Right lobe of liver (tissue), 6 donors: ENCODE results near the gene AVL9. TPM values are rescaled to one million over a fixed set of nuclear protein-coding genes. Genes with fewer than 3 reads are reported as not detected.

Source experiments
- ATAC-seq, 4 donors: fragments of 200-7000 bp; cut with Tn5 transposase; one replicate each; pipeline ENCODE4 v1.9.1; 2020; ENCODE audit warnings: mild to moderate bottlenecking in 4 of 4, moderate library complexity in 4 of 4
- DNase-seq, 3 donors: peaks; one replicate each; pipeline ENCODE4 v3.0.0-alpha.2; 2020
- H3K27ac ChIP-seq, 3 donors: fragments of 200-600 bp; one replicate each; pipeline ENCODE4 v1.8.0; 2022
- H3K27me3 ChIP-seq, 2 donors: fragments of 200-600 bp; one replicate each; pipeline ENCODE4 v1.8.0; 2022
- H3K36me3 ChIP-seq, 4 donors: fragments of 200-600 bp; sonication (generic) in 1 of 4; one replicate each; pipeline versions ENCODE4 v1.5.1 to v1.8.0; 2017 to 2022; ENCODE audit warnings: control low read depth in 1 of 4
- H3K4me1 ChIP-seq, 4 donors: fragments of 200-600 bp; sonication (generic) in 1 of 4; one replicate each; pipeline versions ENCODE4 v1.5.1 to v1.8.0; 2017 to 2022; ENCODE audit warnings: control low read depth in 1 of 4
- H3K4me3 ChIP-seq, 3 donors: fragments of 200-600 bp; one replicate each; pipeline ENCODE4 v1.8.0; 2022
- H3K9me3 ChIP-seq, 4 donors: fragments of 200-600 bp; sonication (generic) in 1 of 4; one replicate each; pipeline versions ENCODE4 v1.5.1 to v1.8.0; 2017 to 2022; ENCODE audit warnings: control low read depth in 1 of 4
- POLR2A ChIP-seq: fragments of 450-650 bp; IDR thresholded peaks from one replicate; pipeline ENCODE4 v1.6.1; 2017; ENCODE audit warnings: antibody characterized with exemption, mild to moderate bottlenecking
- WGBS: methylation state at CpG from one replicate; pipeline ENCODE4 v1.1.6; 2018; ENCODE audit warnings: low coverage, low lambda C conversion rate; ENCODE audit not compliant: insufficient coverage; ENCODE audit errors: missing lambda C conversion rate; 5-methylcytosine and 5-hydroxymethylcytosine counted together
- intact Hi-C, 2 donors: fragments of 100-400 bp; cut with DNase I; formaldehyde crosslinking; loops; one replicate each; pipeline versions ENCODE4 v1.11.2 to v1.14.1; 2022
- total RNA-seq, 6 experiments: library from RNA; depleted of rRNA in 2 of 6; stranded (reverse); fragments of >200 nt in 2 of 6; fragmentation: NEBNext Ultra II Directional in 3 of 6; extraction: Animal tissue kit (Norgen Biotek cat#: 25700) in 3 of 6; gene quantifications; one replicate each; pipeline versions ENCODE4 v1.1.0 to v1.2.4, GENCODE V29; 2016 to 2023
- TF ChIP-seq, protein P1 (sequence below), 4 donors: fragments of 200-600 bp in 3 of 4; fragments of 450-650 bp in 1 of 4; IDR thresholded peaks; one replicate each; pipeline versions ENCODE4 v1.5.1 to v1.8.0; 2016 to 2022; ENCODE audit warnings: antibody characterized with exemption in 4 of 4, mild to moderate bottlenecking in 2 of 4
- donor health status: DM: no; HTN: yes; CAD: no.
- donor health status: DM: no; HTN: no; CAD: no.
- donor health status: DM: no; HTN: no; CAD: no.
- donor health status: DM: no; HTN: yes; CAD: no.
- donor health status: DM: no; HTN: yes; CAD: no.

Gene AVL9
- total RNA-seq, 6 experiments from 2014 or later, result 12.5 to 22.9 (median 15.3) TPM

DNA sequence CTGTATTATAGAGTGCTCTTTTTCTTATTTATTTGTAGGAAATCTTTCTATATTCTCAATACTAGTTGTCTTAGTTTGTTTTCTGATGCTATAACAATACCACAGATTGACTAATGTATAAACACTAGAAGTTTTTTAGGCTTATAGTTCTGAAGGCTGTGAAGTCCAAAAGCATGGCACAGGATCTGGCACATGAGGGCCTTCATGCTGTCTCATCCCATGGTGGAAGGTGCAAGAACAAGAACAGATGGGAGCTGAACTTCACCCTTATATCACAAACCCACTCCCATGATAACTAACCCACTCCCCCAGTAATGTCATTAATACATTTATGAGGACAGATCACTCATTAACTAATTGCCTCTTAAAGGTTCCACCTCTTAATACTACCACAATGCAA is 109.7 kb downstream of the AVL9 start:
- DNase-seq (no peak), ATAC-seq (no peak)
- Histone ChIP-seq H3K36me3 (no peaks in the 10 kb centered on the region), H3K27me3 (no peaks in the 10 kb centered on the region), H3K27ac (no peak overlapping the region), H3K9me3 (no peaks in the 10 kb centered on the region), H3K4me3 (no peak overlapping the region), H3K4me1 (no peaks in the 10 kb centered on the region)
- intact Hi-C loops, result no loop called here
- TF ChIP-seq, protein P1, sequence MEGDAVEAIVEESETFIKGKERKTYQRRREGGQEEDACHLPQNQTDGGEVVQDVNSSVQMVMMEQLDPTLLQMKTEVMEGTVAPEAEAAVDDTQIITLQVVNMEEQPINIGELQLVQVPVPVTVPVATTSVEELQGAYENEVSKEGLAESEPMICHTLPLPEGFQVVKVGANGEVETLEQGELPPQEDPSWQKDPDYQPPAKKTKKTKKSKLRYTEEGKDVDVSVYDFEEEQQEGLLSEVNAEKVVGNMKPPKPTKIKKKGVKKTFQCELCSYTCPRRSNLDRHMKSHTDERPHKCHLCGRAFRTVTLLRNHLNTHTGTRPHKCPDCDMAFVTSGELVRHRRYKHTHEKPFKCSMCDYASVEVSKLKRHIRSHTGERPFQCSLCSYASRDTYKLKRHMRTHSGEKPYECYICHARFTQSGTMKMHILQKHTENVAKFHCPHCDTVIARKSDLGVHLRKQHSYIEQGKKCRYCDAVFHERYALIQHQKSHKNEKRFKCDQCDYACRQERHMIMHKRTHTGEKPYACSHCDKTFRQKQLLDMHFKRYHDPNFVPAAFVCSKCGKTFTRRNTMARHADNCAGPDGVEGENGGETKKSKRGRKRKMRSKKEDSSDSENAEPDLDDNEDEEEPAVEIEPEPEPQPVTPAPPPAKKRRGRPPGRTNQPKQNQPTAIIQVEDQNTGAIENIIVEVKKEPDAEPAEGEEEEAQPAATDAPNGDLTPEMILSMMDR (IDR thresholded peaks at IDR 0.05), result no peak
- TF ChIP-seq POLR2A, result no peak

- Histone ChIP-seq H3K36me3 (no peaks in the 10 kb centered on the region), H3K4me1 (no peaks in the 10 kb centered on the region), H3K4me3 (no peak overlapping the region), H3K27ac (no peak overlapping the region), H3K27me3 (no peaks in the 10 kb centered on the region), H3K9me3 (no peaks in the 10 kb centered on the region)
- ATAC-seq (no peak), DNase-seq (no peak)
- WGBS, result 82% methylated on average over 3 of the region's 4 CpGs
- TF ChIP-seq, protein P1 (IDR thresholded peaks at IDR 0.05), result no peak
- TF ChIP-seq POLR2A, result no peak
- intact Hi-C loops, result no loop called here
Measured at GRCh38 chr7:32609463-32609862, 114.2 kb downstream of the AVL9 start.

DNA sequence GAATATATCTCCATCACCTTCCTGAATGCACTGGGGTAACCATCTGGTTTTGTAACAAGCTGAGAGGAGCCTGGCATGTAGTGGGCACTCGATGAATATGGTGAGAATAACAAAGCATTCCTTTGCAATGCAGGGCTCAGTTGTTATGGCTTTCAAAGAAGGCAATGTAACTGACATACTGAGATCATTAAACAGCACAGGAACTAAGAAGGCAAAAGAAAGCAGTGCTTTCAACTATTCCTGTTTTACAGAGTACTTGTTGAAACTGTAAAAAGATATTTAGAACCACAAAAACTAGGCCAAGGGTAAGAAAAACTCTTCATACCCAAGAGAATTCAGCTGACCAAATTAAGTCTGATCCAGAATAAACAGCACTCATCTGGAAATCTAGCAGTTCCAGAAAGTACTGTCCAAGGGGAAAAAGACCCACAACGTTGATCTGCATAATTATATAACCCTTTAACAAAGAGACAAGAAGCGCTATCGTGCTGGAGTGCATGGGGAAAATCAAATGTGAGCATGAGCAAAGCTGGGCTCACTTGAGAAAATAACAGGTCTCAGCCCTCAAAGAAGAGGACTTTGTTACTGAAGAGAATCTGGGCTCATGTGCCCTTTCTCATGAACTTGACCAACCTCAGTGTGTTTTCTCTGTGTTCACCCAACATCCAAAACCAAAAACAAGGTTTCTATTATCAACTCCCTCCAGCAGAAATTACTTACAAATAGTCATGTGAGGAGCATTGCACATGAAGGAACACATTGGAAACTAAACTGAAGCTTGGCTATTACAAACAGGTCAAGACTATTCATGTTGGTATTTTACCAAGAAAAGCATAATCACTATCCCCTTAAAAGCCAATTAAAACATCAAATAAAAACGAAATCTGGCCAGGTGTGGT is 116.2 kb downstream of the AVL9 start:
- no peak for DNase-seq
- H3K4me1 ChIP-seq, result no peaks in the 10 kb centered on the region
- H3K27ac ChIP-seq, result no peak overlapping the region
- H3K36me3 ChIP-seq, result no peaks in the 10 kb centered on the region
- no peak for TF ChIP-seq POLR2A
- TF ChIP-seq, protein P1 (IDR thresholded peaks at IDR 0.05), result no peak
- intact Hi-C loops, result no loop called here
- no peak for ATAC-seq
- no peaks in the 10 kb centered on the region for H3K9me3 ChIP-seq
- 71% methylated on average over 5 of the region's 5 CpGs for WGBS
- H3K4me3 ChIP-seq, result no peak overlapping the region
- H3K27me3 ChIP-seq, result no peaks in the 10 kb centered on the region

DNA sequence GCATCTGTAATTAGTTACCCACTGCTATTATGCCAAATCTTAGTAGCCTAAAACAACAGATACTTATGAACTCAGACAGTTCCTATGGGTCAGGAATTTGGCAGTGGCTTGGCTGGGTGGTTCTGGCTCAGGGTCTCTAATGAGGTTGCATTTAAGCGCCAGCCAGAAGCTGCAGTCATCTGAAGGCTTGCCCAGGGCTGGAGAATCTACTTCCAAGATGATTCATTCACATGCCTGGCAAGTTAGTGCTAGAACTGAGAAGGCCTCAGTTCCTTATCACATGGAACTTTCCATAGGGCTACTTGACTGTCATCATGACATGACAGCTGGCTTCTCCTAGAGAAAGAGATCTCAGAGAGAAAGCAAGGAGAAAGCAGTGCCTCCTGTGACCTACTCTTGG is 121.3 kb downstream of the AVL9 start:
- no peak for DNase-seq
- 80% methylated on average over 1 of the region's 1 CpG for WGBS

More for the DNA sequence above, 121.3 kb downstream of the AVL9 start:
- no peak overlapping the region for H3K4me3 ChIP-seq
- intact Hi-C loops, result no loop called here
- H3K9me3 ChIP-seq, result no peaks in the 10 kb centered on the region
- no peaks in the 10 kb centered on the region for H3K36me3 ChIP-seq
- no peaks in the 10 kb centered on the region for H3K27me3 ChIP-seq
- H3K27ac ChIP-seq, result no peak overlapping the region
- H3K4me1 ChIP-seq, result no peaks in the 10 kb centered on the region
- no peak for ATAC-seq
- TF ChIP-seq POLR2A, result no peak
- TF ChIP-seq, protein P1 (IDR thresholded peaks at IDR 0.05), result no peak
